Neural progenitor cell (in vitro differentiated cells): ENCODE results near the gene HPGDS. TPM values are rescaled to one million over a fixed set of nuclear protein-coding genes. Genes with fewer than 3 reads are reported as not detected.
"Not testable (repeated sequence)": the region's sequence is repeated elsewhere in the genome, so short reads cannot be mapped to it uniquely, and the experiment has no call there.

Experiments used
- DNase-seq: peaks from one replicate; pipeline ENCODE4 v3.0.0-alpha.2; 2016; ENCODE audit warnings: low spot score
- H2AFZ ChIP-seq: fragments of 200-600 bp; sonication (generic); replicated peaks from 2 replicates; pipeline ENCODE4 v1.6.1; 2016; ENCODE audit warnings: antibody characterized with exemption
- H3F3A ChIP-seq: fragments of 200-600 bp; sonication (generic); 2 replicates; pipeline ENCODE4 v1.6.1; 2016; ENCODE audit warnings: antibody characterized with exemption, low read depth
- H3K27ac ChIP-seq: fragments of 200-600 bp; sonication (generic); 2 replicates; pipeline ENCODE4 v1.5.1; 2016; ENCODE audit warnings: mild to moderate bottlenecking
- H3K27me3 ChIP-seq: fragments of 200-600 bp; sonication (generic); 2 replicates; pipeline ENCODE4 v1.6.1; 2016; ENCODE audit warnings: mild to moderate bottlenecking, moderate library complexity
- H3K36me3 ChIP-seq: fragments of 200-600 bp; sonication (generic); 2 replicates; pipeline ENCODE4 v1.5.1; 2016
- H3K4me1 ChIP-seq: fragments of 200-600 bp; sonication (generic); 2 replicates; pipeline ENCODE4 v1.6.1; 2016; ENCODE audit warnings: mixed run types
- H3K4me2 ChIP-seq: fragments of 200-600 bp; sonication (generic); 2 replicates; pipeline ENCODE4 v1.6.1; 2016
- H3K4me3 ChIP-seq: fragments of 200-600 bp; sonication (generic); 2 replicates; pipeline ENCODE4 v1.5.1; 2016
- H3K79me2 ChIP-seq: fragments of 200-600 bp; sonication (generic); 2 replicates; pipeline ENCODE4 v1.6.1; 2016; ENCODE audit warnings: low read depth
- H3K9ac ChIP-seq: fragments of 200-600 bp; sonication (generic); 2 replicates; pipeline ENCODE4 v1.6.1; 2016
- H3K9me3 ChIP-seq: fragments of 200-600 bp; sonication (generic); 2 replicates; pipeline ENCODE4 v1.5.1; 2016; ENCODE audit warnings: low read depth
- H4K20me1 ChIP-seq: fragments of 200-600 bp; sonication (generic); 2 replicates; pipeline ENCODE4 v1.6.1; 2016; ENCODE audit warnings: low read depth
- H3K27ac Mint-ChIP-seq: 3 replicates; pipeline ENCODE4 v1.8.0; 2021; ENCODE audit warnings: mixed read lengths
- H3K27me3 Mint-ChIP-seq: 2 replicates; pipeline ENCODE4 v1.8.0; 2022; ENCODE audit warnings: low read depth, mild to moderate bottlenecking, inconsistent platforms, moderate library complexity, mixed read lengths; ENCODE audit not compliant: insufficient read depth
- H3K36me3 Mint-ChIP-seq: 3 replicates; pipeline ENCODE4 v1.8.0; 2021; ENCODE audit warnings: mixed read lengths
- H3K4me1 Mint-ChIP-seq: 3 replicates; pipeline ENCODE4 v1.8.0; 2021; ENCODE audit warnings: mixed read lengths
- H3K4me3 Mint-ChIP-seq: 3 replicates; pipeline ENCODE4 v1.8.0; 2021; ENCODE audit warnings: mild to moderate bottlenecking, moderate library complexity, mixed read lengths
- H3K9me3 Mint-ChIP-seq: 3 replicates; pipeline ENCODE4 v1.8.0; 2020; ENCODE audit warnings: mixed read lengths
- EZH2 ChIP-seq: fragments of 200-600 bp; sonication (generic); IDR thresholded peaks from 2 replicates; pipeline ENCODE4 v1.6.1; 2017; ENCODE audit warnings: antibody characterized with exemption, mild to moderate bottlenecking, moderate library complexity
- EZH2phosphoT487 ChIP-seq: fragments of 200-600 bp; sonication (generic); IDR thresholded peaks from 2 replicates; pipeline ENCODE4 v1.6.1; 2017; ENCODE audit warnings: antibody characterized with exemption
- total RNA-seq: library from RNA; depleted of rRNA; stranded (reverse); fragments of >200 nt; gene quantifications from 2 replicates; pipeline ENCODE4 v1.2.3, GENCODE V29; 2015; ENCODE audit warnings: low replicate concordance
- TF ChIP-seq, protein P1 (sequence below): fragments of 200-600 bp; sonication (generic); IDR thresholded peaks from 2 replicates; pipeline ENCODE4 v1.5.1; 2017; ENCODE audit warnings: antibody characterized with exemption, mild to moderate bottlenecking

The HPGDS gene
- total RNA-seq, 1 donor from 2014 or later: not detected

DNA sequence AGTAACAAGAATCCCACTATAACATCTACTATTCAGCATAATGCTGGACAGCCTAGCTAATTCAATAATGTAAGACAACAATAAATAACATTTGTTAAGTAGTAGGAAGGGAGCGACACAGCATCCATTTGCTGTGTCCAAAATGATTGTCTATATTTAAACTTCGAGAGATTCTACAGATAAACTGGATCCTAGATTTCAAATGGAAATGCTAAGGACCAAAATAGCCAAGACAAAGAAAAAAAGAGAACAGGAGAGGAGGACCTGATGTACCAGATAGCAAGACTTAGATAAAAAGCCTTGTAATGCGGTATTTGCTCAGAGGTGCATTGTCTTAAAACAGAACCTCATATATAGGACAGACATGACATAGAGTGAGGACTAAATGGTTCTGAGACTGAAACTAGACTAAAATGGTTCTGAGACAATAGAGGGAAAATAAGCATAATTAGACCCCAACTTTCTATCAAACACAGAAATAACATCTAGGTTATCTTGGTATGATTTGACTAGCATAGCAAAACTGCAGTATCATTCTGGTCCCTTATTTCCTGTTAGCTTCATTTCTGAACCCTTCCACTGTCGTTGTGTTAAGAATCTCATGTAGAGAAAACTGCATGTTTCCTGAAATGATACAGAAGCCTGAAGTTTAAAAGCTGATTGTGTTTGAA lies 3.8 kb downstream of the HPGDS start:
- H3K4me2 ChIP-seq: no peak overlapping the region
- TF ChIP-seq EZH2 (no peak), EZH2phosphoT487 (no peak)
- TF ChIP-seq, protein P1, sequence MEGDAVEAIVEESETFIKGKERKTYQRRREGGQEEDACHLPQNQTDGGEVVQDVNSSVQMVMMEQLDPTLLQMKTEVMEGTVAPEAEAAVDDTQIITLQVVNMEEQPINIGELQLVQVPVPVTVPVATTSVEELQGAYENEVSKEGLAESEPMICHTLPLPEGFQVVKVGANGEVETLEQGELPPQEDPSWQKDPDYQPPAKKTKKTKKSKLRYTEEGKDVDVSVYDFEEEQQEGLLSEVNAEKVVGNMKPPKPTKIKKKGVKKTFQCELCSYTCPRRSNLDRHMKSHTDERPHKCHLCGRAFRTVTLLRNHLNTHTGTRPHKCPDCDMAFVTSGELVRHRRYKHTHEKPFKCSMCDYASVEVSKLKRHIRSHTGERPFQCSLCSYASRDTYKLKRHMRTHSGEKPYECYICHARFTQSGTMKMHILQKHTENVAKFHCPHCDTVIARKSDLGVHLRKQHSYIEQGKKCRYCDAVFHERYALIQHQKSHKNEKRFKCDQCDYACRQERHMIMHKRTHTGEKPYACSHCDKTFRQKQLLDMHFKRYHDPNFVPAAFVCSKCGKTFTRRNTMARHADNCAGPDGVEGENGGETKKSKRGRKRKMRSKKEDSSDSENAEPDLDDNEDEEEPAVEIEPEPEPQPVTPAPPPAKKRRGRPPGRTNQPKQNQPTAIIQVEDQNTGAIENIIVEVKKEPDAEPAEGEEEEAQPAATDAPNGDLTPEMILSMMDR: no peak
- no peaks in the 10 kb centered on the region for H3F3A ChIP-seq
- Mint-ChIP-seq H3K4me1 (no peaks in the 10 kb centered on the region), H3K36me3 (no peaks in the 10 kb centered on the region), H3K27me3 (peaks cover 2% of the 10 kb centered on the region), H3K4me3 (no peak overlapping the region), H3K27ac (no peak overlapping the region), H3K9me3 (no peaks in the 10 kb centered on the region)
- DNase-seq: no peak
- no peak overlapping the region for H3K4me3 ChIP-seq
- H3K4me1 ChIP-seq: peaks cover 2% of the 10 kb centered on the region
- no peaks in the 10 kb centered on the region for H3K27me3 ChIP-seq
- no peaks in the 10 kb centered on the region for H4K20me1 ChIP-seq
- H3K9ac ChIP-seq: no peak overlapping the region
- no peak overlapping the region for H3K27ac ChIP-seq
- no peaks in the 10 kb centered on the region for H3K9me3 ChIP-seq
- no peak overlapping the region for H2AFZ ChIP-seq
- H3K36me3 ChIP-seq: no peaks in the 10 kb centered on the region
- H3K79me2 ChIP-seq: no peaks in the 10 kb centered on the region

DNA sequence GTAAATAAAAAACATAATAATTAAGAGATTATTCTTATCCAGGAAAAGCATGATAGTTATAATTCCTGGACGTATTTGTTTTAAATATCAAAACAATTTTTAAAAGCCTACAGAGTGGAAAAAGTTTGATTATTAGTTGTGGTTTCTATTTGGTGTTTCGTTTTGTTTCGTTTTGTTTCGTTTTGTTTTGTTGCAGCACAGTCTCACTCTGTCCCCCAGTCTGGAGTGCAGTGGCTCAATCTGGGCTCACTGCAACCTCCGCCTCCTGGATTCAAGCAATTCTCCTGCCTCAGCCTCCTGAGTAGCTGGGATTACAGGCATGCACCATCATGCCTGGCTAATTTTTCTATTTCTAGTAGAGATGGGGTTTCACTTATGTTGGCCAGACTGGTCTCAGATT lies 5.8 kb downstream of the HPGDS start:
- not testable (repeated sequence) for H3K4me3 ChIP-seq, H4K20me1 ChIP-seq, H3K9ac ChIP-seq, H3K27me3 ChIP-seq, H3K27ac ChIP-seq, H3K9me3 ChIP-seq, H3K36me3 Mint-ChIP-seq, H3K27me3 Mint-ChIP-seq, H3K4me3 Mint-ChIP-seq, H3K9me3 Mint-ChIP-seq, H3F3A ChIP-seq, H2AFZ ChIP-seq, H3K4me1 Mint-ChIP-seq, DNase-seq, H3K27ac Mint-ChIP-seq, H3K36me3 ChIP-seq, H3K79me2 ChIP-seq, H3K4me2 ChIP-seq
- H3K4me1 ChIP-seq: peaks cover 13% of the 10 kb centered on the region

DNA sequence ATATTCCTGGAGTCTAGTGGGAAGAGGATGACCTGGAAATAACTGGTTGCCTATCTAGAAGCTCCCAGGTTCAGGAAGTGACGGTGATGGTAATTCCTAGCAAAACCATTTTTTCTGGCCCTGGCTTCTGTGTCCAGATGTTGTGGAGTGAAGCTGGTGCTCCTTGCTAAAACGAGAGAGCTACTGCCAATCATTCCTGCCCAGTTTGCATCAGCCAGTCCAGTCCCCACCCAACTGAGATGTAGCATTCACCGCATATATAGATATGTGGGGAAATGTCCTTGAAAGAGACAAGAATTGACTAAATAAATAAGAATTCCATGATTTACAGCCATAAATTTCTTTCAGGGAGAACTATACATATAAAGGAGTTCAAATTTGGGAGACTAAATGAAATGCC lies 6.3 kb downstream of the HPGDS start:
- Mint-ChIP-seq H3K36me3 (no peaks in the 10 kb centered on the region), H3K9me3 (no peaks in the 10 kb centered on the region), H3K4me3 (no peak overlapping the region), H3K27ac (no peak overlapping the region), H3K27me3 (peaks cover 5% of the 10 kb centered on the region), H3K4me1 (peaks cover 3% of the 10 kb centered on the region)
- no peaks in the 10 kb centered on the region for H3K27me3 ChIP-seq
- H3K36me3 ChIP-seq: no peaks in the 10 kb centered on the region
- H3F3A ChIP-seq: no peaks in the 10 kb centered on the region
- H3K4me2 ChIP-seq: no peak overlapping the region
- no peak overlapping the region for H2AFZ ChIP-seq
- TF ChIP-seq, protein P1: no peak
- TF ChIP-seq EZH2 (no peak), EZH2phosphoT487 (no peak)
- H3K4me1 ChIP-seq: peaks cover 13% of the 10 kb centered on the region
- H3K27ac ChIP-seq: no peak overlapping the region
- no peak overlapping the region for H3K9ac ChIP-seq
- H3K4me3 ChIP-seq: no peak overlapping the region
- H3K79me2 ChIP-seq: no peaks in the 10 kb centered on the region
- H3K9me3 ChIP-seq: no peaks in the 10 kb centered on the region
- DNase-seq: no peak
- no peaks in the 10 kb centered on the region for H4K20me1 ChIP-seq

DNA sequence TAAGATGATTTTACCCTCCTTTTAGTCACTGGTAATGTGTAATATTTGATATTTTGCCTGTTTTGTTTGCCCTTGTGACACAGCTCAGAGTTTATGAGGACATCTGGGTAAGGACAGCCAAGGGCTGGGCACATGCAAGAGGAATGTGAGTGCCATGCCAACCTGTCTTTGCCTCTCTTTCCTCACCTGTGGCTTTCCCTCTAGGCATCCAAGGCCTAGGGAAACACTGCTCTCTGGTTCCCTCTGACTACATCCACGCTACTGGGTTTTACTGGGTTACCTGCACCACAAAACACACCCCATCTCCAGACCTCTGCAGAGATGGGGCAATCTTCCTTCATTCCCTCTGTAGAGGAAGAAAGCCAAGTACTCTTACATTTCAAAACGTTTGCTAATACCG lies 7.7 kb downstream of the HPGDS start:
- Mint-ChIP-seq H3K36me3 (no peaks in the 10 kb centered on the region), H3K4me3 (no peak overlapping the region), H3K9me3 (no peaks in the 10 kb centered on the region), H3K27me3 (peaks cover 3% of the 10 kb centered on the region), H3K4me1 (peaks cover 3% of the 10 kb centered on the region), H3K27ac (no peak overlapping the region)
- Histone ChIP-seq H3K9ac (no peak overlapping the region), H3K27me3 (no peaks in the 10 kb centered on the region), H2AFZ (peak overlapping the region; percentile 54), H3K4me3 (no peak overlapping the region), H3K4me1 (peaks cover 13% of the 10 kb centered on the region), H3K9me3 (no peaks in the 10 kb centered on the region), H3F3A (no peaks in the 10 kb centered on the region), H3K79me2 (no peaks in the 10 kb centered on the region), H4K20me1 (no peaks in the 10 kb centered on the region), H3K4me2 (no peak overlapping the region), H3K36me3 (no peaks in the 10 kb centered on the region), H3K27ac (no peak overlapping the region)
- TF ChIP-seq EZH2phosphoT487: no peak
- TF ChIP-seq EZH2: no peak
- TF ChIP-seq, protein P1: no peak
- no peak for DNase-seq
